ENCODE data around the gene BICDL1. TPM values are rescaled to one million over a fixed set of nuclear protein-coding genes. Genes with fewer than 3 reads are reported as not detected.

The BICDL1 gene
- total and polyA plus RNA-seq, 2 of the 4 experiments (the other 2 are of a cell fraction): not detected

- Histone ChIP-seq H3K4me1 (ENCODE audit: control insufficient read depth, insufficient read depth, low read length) (peaks cover 3% of the 10 kb centered on the region; the same call in 1 of the 2 replicates), H3K4ac (ENCODE audit: low read depth, low read length) (no peak overlapping the region), H2AFZ (replicated peaks; ENCODE audit: low read length, poor library complexity) (no peak overlapping the region), H3K36me3 (ENCODE audit: control insufficient read depth, insufficient read depth, low read length) (peaks cover 84% of the 10 kb centered on the region), H3K9ac (ENCODE audit: low read depth, low read length) (no peak overlapping the region), H2BK5ac (ENCODE audit: low read depth, low read length, poor library complexity, severe bottlenecking) (no peak overlapping the region), H2BK120ac (ENCODE audit: low read depth, low read length) (no peak overlapping the region), H4K91ac (ENCODE audit: insufficient read depth, low read depth, low read length) (no peak overlapping the region), H4K8ac (ENCODE audit: low read depth in 2 of 2, low read length in 2 of 2) (no peak overlapping the region), H2BK15ac (ENCODE audit: low read depth, low read length) (no peak overlapping the region), H4K5ac (ENCODE audit: low read depth, low read length) (no peak overlapping the region), H3K4me2 (ENCODE audit: low read depth, low read length) (no peak overlapping the region), H3K4me3 (ENCODE audit: insufficient read depth, low read depth, low read length) (no peak overlapping the region), H2BK20ac (ENCODE audit: low read depth, low read length) (no peak overlapping the region), H3K27me3 (ENCODE audit: control insufficient read depth, insufficient read depth, low read length) (no peaks in the 10 kb centered on the region), H3K56ac (ENCODE audit: extremely low read depth, insufficient read depth, low read length) (no peak overlapping the region), H3K23ac (ENCODE audit: low read depth, low read length) (no peak overlapping the region), H2AK9ac (replicated peaks; ENCODE audit: low read depth, low read length, poor library complexity) (no peak overlapping the region), H3K14ac (replicated peaks; ENCODE audit: low read depth, low read length) (no peak overlapping the region), H3K18ac (ENCODE audit: low read depth, low read length) (no peak overlapping the region), H3K9me3 (ENCODE audit: control insufficient read depth, insufficient read depth, low read length) (no peaks in the 10 kb centered on the region), H4K20me1 (ENCODE audit: insufficient read depth, low read length) (peaks cover 5% of the 10 kb centered on the region), H3K9me1 (ENCODE audit: insufficient read depth, low read length) (peaks cover 3% of the 10 kb centered on the region; the same call in 1 of the 2 replicates), H3K27ac (ENCODE audit: insufficient read depth, low read length) (no peak overlapping the region), H3K79me1 (ENCODE audit: low read depth in 1 of 2, low read length in 2 of 2) (peaks cover 6 to 17% of the 10 kb centered on the region in 2 experiments; a peak in 3 of 4 replicates), H2AK5ac (ENCODE audit: low read depth, low read length) (no peak overlapping the region)
- TF ChIP-seq RAD21 (IDR thresholded peaks at IDR 0.05; ENCODE audit: low read length) (no peak), SMC3 (IDR thresholded peaks at IDR 0.05; ENCODE audit: low read depth, low read length) (no peak), FOS (IDR thresholded peaks at IDR 0.05; ENCODE audit: low read depth, low read length) (no peak), MAZ (IDR thresholded peaks at IDR 0.05; ENCODE audit: borderline replicate concordance, low read depth, low read length) (no peak), POLR2A (IDR thresholded peaks at IDR 0.05; ENCODE audit: low read depth, low read length) (no peak), CHD1 (IDR thresholded peaks at IDR 0.05; ENCODE audit: low read depth, low read length) (no peak), BHLHE40 (IDR thresholded peaks at IDR 0.05; ENCODE audit: low read depth, low read length) (no peak), CEBPB (IDR thresholded peaks at IDR 0.05; ENCODE audit: low read depth, low read length) (no peak), USF2 (IDR thresholded peaks at IDR 0.05; ENCODE audit: low read depth, low read length) (no peak), MAFK (IDR thresholded peaks at IDR 0.05; ENCODE audit: low read depth, low read length) (no peak), RFX5 (IDR thresholded peaks at IDR 0.05; ENCODE audit: low read depth, low read length) (no peak), MXI1 (IDR thresholded peaks at IDR 0.05; ENCODE audit: borderline replicate concordance, low read depth, low read length) (no peak), RCOR1 (IDR thresholded peaks at IDR 0.05; ENCODE audit: insufficient replicate concordance, low read length) (no peak), NFE2L2 (IDR thresholded peaks at IDR 0.05; ENCODE audit: low read depth, low read length) (no peak)
- TF ChIP-seq, protein P1, sequence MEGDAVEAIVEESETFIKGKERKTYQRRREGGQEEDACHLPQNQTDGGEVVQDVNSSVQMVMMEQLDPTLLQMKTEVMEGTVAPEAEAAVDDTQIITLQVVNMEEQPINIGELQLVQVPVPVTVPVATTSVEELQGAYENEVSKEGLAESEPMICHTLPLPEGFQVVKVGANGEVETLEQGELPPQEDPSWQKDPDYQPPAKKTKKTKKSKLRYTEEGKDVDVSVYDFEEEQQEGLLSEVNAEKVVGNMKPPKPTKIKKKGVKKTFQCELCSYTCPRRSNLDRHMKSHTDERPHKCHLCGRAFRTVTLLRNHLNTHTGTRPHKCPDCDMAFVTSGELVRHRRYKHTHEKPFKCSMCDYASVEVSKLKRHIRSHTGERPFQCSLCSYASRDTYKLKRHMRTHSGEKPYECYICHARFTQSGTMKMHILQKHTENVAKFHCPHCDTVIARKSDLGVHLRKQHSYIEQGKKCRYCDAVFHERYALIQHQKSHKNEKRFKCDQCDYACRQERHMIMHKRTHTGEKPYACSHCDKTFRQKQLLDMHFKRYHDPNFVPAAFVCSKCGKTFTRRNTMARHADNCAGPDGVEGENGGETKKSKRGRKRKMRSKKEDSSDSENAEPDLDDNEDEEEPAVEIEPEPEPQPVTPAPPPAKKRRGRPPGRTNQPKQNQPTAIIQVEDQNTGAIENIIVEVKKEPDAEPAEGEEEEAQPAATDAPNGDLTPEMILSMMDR (conservative IDR thresholded peaks at IDR 0.05; ENCODE audit: low read depth, low read length): no peak
- TF ChIP-seq, protein P2, sequence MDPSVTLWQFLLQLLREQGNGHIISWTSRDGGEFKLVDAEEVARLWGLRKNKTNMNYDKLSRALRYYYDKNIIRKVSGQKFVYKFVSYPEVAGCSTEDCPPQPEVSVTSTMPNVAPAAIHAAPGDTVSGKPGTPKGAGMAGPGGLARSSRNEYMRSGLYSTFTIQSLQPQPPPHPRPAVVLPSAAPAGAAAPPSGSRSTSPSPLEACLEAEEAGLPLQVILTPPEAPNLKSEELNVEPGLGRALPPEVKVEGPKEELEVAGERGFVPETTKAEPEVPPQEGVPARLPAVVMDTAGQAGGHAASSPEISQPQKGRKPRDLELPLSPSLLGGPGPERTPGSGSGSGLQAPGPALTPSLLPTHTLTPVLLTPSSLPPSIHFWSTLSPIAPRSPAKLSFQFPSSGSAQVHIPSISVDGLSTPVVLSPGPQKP (IDR thresholded peaks at IDR 0.05; ENCODE audit: borderline replicate concordance, low read depth, low read length): no peak
- dilution Hi-C loops (cut with HindIII; ENCODE audit: low sequenced_read_pairs, unreplicated experiment) (no loop called here), intact Hi-C loops (cut with micrococcal nuclease) (no loop called here), in situ Hi-C loops (cut with MboI; ENCODE audit: low sequenced_read_pairs) (no loop called here)
- ChIA-PET POLR2A (ENCODE audit: unreplicated experiment) (no interaction called here), CTCF (no interaction called here)
- 92% methylated on average over 13 of the region's 15 CpGs; no CpG with 5 or more reads in 1 of the 2 experiments for WGBS, 2 experiments (ENCODE audit: extremely low coverage in 2 of 2, insufficient read length in 1 of 2)
- ATAC-seq (ENCODE audit: low read depth) (no peak), DNase-seq (no peak)
- BruUV-seq (replicated peaks): no TSS peak
Observed at GRCh38 chr12:120131116-120131515, 142.1 kb downstream of the BICDL1 start.

All from IMR-90 (cell line).